Nephron progenitor cell (in vitro differentiated cells): ENCODE results near the gene TRERF1.
"Not testable (repeated sequence)": the region's sequence is repeated elsewhere in the genome, so short reads cannot be mapped to it uniquely, and the experiment has no call there.

Experiments
- DNase-seq: peaks from one replicate; pipeline ENCODE4 v3.0.0; 2021
- H3K27ac Mint-ChIP-seq: 2 replicates; pipeline ENCODE4 v1.8.0; 2021; ENCODE audit warnings: mild to moderate bottlenecking, moderate library complexity, mixed read lengths
- H3K27me3 Mint-ChIP-seq: 2 replicates; pipeline ENCODE4 v1.8.0; 2021; ENCODE audit warnings: mild to moderate bottlenecking, low read depth, mixed read lengths; ENCODE audit not compliant: poor library complexity
- H3K36me3 Mint-ChIP-seq: 2 replicates; pipeline ENCODE4 v1.8.0; 2021; ENCODE audit warnings: low read depth, mixed read lengths
- H3K4me1 Mint-ChIP-seq: 2 replicates; pipeline ENCODE4 v1.8.0; 2021; ENCODE audit warnings: mixed read lengths
- H3K4me3 Mint-ChIP-seq: 2 replicates; pipeline ENCODE4 v1.8.0; 2021; ENCODE audit warnings: mild to moderate bottlenecking, moderate library complexity, mixed read lengths
- H3K9me3 Mint-ChIP-seq: 2 replicates; pipeline ENCODE4 v1.8.0; 2021; ENCODE audit warnings: mild to moderate bottlenecking, moderate library complexity, mixed read lengths
- TF ChIP-seq, protein P1 (sequence below): fragments of 200-600 bp; sonication (generic); IDR thresholded peaks from 2 replicates; pipeline ENCODE4 v1.5.0; 2021; ENCODE audit warnings: antibody characterized with exemption

Gene TRERF1

DNA sequence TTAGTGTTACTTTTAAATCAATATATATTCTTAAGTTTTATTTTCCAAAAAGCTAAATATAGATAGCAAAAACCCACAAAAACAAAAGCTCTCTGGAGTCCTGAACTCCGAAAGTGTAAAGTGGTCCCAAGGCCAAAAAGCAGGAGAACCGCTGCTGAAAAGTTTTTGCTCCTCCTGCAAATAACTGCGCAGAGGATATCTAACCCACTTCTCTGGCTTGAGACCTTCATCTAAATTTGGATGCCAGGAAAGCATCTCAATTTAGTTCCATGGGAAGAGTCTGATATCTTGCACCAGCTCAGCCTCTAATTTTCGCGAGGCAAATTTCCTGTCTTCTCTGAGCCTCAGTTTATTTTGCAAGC, 234.6 kb downstream of the TRERF1 start:
- no peaks in the 10 kb centered on the region for H3K36me3 Mint-ChIP-seq
- TF ChIP-seq, protein P1, sequence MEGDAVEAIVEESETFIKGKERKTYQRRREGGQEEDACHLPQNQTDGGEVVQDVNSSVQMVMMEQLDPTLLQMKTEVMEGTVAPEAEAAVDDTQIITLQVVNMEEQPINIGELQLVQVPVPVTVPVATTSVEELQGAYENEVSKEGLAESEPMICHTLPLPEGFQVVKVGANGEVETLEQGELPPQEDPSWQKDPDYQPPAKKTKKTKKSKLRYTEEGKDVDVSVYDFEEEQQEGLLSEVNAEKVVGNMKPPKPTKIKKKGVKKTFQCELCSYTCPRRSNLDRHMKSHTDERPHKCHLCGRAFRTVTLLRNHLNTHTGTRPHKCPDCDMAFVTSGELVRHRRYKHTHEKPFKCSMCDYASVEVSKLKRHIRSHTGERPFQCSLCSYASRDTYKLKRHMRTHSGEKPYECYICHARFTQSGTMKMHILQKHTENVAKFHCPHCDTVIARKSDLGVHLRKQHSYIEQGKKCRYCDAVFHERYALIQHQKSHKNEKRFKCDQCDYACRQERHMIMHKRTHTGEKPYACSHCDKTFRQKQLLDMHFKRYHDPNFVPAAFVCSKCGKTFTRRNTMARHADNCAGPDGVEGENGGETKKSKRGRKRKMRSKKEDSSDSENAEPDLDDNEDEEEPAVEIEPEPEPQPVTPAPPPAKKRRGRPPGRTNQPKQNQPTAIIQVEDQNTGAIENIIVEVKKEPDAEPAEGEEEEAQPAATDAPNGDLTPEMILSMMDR = no peak
- DNase-seq = no peak
- H3K27ac Mint-ChIP-seq = peak overlapping the region; percentile 100
- peak overlapping the region; percentile 97 for H3K4me3 Mint-ChIP-seq
- H3K9me3 Mint-ChIP-seq = no peaks in the 10 kb centered on the region
- H3K4me1 Mint-ChIP-seq = peaks cover 22% of the 10 kb centered on the region
- H3K27me3 Mint-ChIP-seq = peaks cover 4% of the 10 kb centered on the region

DNA sequence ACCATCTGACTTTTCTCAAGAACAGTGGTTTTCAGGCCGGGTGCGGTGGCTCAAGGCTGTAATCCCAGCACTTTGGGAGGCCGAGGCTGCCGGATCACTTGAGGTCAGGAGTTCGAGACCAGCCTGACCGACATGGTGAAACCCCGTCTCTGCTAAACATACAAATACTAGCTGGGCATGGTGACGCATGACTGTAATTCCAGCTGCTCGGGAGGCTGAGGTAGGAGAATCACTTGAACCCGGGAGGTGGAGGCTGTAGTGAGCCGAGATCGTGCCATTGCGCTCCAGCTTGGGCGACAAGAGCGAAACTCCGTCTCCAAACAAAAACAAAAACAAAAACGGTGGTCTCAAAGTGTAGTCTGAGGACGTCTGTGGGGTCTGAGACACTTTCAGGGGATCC, 235.2 kb downstream of the TRERF1 start:
- not testable (repeated sequence) for H3K9me3 Mint-ChIP-seq, H3K27me3 Mint-ChIP-seq, DNase-seq, H3K36me3 Mint-ChIP-seq
- peak overlapping the region; percentile 97 for H3K4me3 Mint-ChIP-seq
- peaks cover 22% of the 10 kb centered on the region for H3K4me1 Mint-ChIP-seq
- peak overlapping the region; percentile 90 for H3K27ac Mint-ChIP-seq

DNA sequence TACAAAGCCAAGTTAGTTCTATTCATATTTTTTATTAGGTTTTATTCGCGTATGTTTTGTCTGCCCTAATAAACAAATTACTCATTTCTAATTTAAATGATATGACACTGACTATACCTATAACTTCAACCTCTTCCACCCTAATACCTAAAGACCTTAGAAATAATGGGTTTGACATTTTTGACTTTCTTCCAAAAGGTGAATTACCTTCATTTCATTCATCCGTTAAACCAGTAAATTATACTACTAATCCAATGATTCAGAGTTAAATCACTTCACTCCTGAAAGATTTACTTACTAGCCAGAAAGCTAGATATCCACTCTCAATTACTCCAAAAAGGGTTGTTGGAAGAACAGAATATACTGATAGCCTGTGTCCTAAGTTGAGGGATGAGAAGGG, 239.3 kb downstream of the TRERF1 start:
- Mint-ChIP-seq H3K9me3 (no peaks in the 10 kb centered on the region), H3K27me3 (no peaks in the 10 kb centered on the region), H3K4me3 (no peak overlapping the region), H3K4me1 (peaks cover 23% of the 10 kb centered on the region), H3K36me3 (peaks cover 22% of the 10 kb centered on the region), H3K27ac (no peak overlapping the region)
- TF ChIP-seq, protein P1 = no peak
- no peak for DNase-seq

DNA sequence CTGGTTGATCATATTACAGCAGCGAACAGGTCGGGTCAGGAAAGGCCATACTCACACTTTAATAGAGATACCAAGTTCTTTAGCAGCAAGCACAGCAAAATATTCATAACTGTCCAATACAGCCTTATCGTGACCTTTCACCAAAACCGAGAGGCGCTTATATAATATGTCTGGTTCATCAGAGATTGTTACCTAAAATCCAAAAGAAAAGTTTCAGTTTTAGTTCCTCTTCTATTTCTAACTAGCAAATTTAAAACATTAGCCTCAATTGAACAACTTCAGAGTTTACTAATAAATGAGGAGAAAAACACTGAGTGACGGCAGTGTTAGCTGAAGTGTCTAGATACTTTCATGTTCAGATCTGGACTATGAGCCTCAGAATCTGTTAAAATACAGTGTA, 240.0 kb downstream of the TRERF1 start:
- TF ChIP-seq, protein P1 = no peak
- Mint-ChIP-seq H3K27ac (no peak overlapping the region), H3K4me3 (no peak overlapping the region), H3K4me1 (peaks cover 19% of the 10 kb centered on the region), H3K9me3 (no peaks in the 10 kb centered on the region), H3K36me3 (peaks cover 24% of the 10 kb centered on the region), H3K27me3 (no peaks in the 10 kb centered on the region)
- no peak for DNase-seq

DNA sequence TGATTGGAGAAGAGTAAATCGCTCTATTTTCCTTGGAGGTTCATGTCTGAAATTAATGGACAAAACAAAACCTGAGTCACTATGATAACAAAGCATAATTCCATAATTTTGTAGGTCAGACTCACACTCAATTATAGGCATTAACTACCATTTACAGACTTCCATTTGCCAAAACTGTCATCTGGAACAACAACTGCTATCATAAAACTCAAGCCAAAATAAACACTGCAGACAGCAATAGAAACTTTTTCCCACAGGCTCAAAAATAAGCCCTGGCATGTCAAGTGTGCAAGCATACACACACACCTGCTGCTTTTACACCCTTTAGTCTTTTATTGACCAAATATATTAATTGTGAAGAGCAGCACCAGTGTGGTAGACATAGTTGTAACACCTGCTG, 241.2 kb downstream of the TRERF1 start:
- H3K9me3 Mint-ChIP-seq = no peaks in the 10 kb centered on the region
- H3K27me3 Mint-ChIP-seq = no peaks in the 10 kb centered on the region
- H3K4me1 Mint-ChIP-seq = peaks cover 10% of the 10 kb centered on the region
- peaks cover 31% of the 10 kb centered on the region for H3K36me3 Mint-ChIP-seq
- DNase-seq = no peak
- TF ChIP-seq, protein P1 = no peak
- peak overlapping the region; percentile 83 for H3K27ac Mint-ChIP-seq
- no peak overlapping the region for H3K4me3 Mint-ChIP-seq

DNA sequence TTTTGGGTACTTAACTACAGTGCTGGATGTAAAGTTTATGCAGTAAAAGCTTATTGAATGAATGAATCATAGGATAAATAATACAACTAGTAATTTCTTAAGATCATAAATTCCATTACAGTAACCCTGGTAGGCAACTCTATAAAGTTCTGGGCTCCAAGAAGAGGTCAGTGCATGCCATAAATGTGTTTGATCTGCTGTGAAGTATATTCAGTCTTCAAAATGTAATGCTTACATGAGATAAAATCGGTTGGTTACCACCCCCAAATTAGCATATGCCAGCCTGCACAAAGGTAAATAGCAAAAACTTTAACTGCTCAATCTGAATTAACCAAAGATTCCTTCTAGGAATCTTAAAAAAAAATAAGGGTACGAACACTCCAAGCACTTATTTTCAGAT, 244.2 kb downstream of the TRERF1 start:
- peaks cover 51% of the 10 kb centered on the region for H3K36me3 Mint-ChIP-seq
- not testable (repeated sequence) for H3K4me3 Mint-ChIP-seq, H3K9me3 Mint-ChIP-seq, H3K27ac Mint-ChIP-seq, H3K4me1 Mint-ChIP-seq, DNase-seq, H3K27me3 Mint-ChIP-seq

DNA sequence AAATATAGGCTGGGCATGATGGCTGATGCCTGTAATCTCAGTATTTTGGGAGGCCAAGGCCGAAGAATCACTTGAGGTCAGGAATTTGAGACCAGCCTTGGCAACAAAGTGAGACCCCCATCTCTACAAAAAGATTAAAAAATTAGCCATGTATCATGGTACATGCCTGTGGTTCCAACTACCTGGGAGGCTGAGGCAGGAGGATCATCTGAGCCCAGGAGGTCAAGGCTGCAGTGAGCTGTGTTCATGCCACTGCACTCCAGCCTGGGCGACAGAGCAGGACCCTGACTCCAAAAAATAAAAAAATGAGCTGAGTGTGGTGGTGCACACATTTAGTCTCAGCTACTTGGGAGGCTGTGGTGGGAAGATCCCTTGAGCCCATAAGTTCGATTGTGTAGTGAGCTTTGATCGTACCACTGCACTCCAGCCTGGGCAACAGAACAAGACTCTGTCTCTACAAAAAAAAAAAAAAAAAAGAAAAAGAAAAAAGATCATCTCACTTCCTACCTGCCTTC, 246.9 kb downstream of the TRERF1 start:
- Mint-ChIP-seq H3K36me3 (peaks cover 60% of the 10 kb centered on the region), H3K27ac (no peak overlapping the region), H3K4me3 (no peak overlapping the region), H3K4me1 (no peaks in the 10 kb centered on the region), H3K9me3 (no peaks in the 10 kb centered on the region), H3K27me3 (peaks cover 2% of the 10 kb centered on the region)
- no peak for DNase-seq
- TF ChIP-seq, protein P1 = no peak
